ENCODE data around the gene PRSS1. TPM values are rescaled to one million over a fixed set of nuclear protein-coding genes. Genes with fewer than 3 reads are reported as not detected.

PRSS1 gene
- total and polyA plus RNA-seq, 2 donors (not counting 3 experiments of a cell fraction or from before 2014, with no cell fraction given): not detected

GRCh38 chr7:142787783-142788182 lies 38.5 kb downstream of the PRSS1 start:
- FAIRE-seq (no peak), DNase-seq (ENCODE audit: low read depth, low spot score) (no peak)
- dilution Hi-C loops (cut with MboI; ENCODE audit: extremely low pct_ligation_motif_present, low sequenced_read_pairs): no loop called here
- Histone ChIP-seq H3K9me1 (replicated peaks; ENCODE audit: control insufficient read depth, extremely low read depth, insufficient read depth, low read length) (no peaks in the 10 kb centered on the region), H2AFZ (ENCODE audit: low read depth, low read length) (no peak overlapping the region), H3K4me1 (ENCODE audit: control insufficient read depth, extremely low read depth, insufficient read depth, low read length) (peaks cover 3% of the 10 kb centered on the region), H3K4me3 (replicated peaks in 1 of 3; ENCODE audit: insufficient read depth in 1 of 3, low read depth in 1 of 3, low read length in 3 of 3) (no peak overlapping the region), H3K27me3 (ENCODE audit: control insufficient read depth in 2 of 2, insufficient read depth in 2 of 2, low read length in 2 of 2) (no peaks in the 10 kb centered on the region), H3K9ac (replicated peaks; ENCODE audit: extremely low read depth, insufficient read depth, low read length) (no peak overlapping the region), H4K20me1 (replicated peaks; ENCODE audit: control insufficient read depth, extremely low read depth, insufficient read depth, low read length) (no peaks in the 10 kb centered on the region), H3K79me2 (ENCODE audit: control insufficient read depth, insufficient read depth, low read length) (no peaks in the 10 kb centered on the region), H3K27ac (ENCODE audit: insufficient read depth, low read depth, low read length) (no peak overlapping the region), H3K9me3 (replicated peaks; ENCODE audit: control insufficient read depth, insufficient read depth, low read length) (no peaks in the 10 kb centered on the region), H3K4me2 (ENCODE audit: insufficient read depth, low read length) (no peak overlapping the region), H3K36me3 (ENCODE audit: control insufficient read depth in 2 of 2, extremely low read depth in 1 of 2, insufficient read depth in 2 of 2, low read length in 2 of 2) (no peaks in the 10 kb centered on the region)
- TF ChIP-seq EZH2 (IDR thresholded peaks at IDR 0.05; ENCODE audit: borderline replicate concordance, low read depth, low read length, severe bottlenecking) (no peak), JUN (IDR thresholded peaks at IDR 0.05; ENCODE audit: borderline replicate concordance, insufficient read depth, insufficient read length, low read depth) (no peak), FOS (IDR thresholded peaks at IDR 0.05; ENCODE audit: borderline replicate concordance, insufficient read depth, low read length) (no peak), MAX (IDR thresholded peaks at IDR 0.05; ENCODE audit: insufficient read depth, insufficient read length) (no peak), CTCF (IDR thresholded peaks at IDR 0.05; ENCODE audit: extremely low read depth in 1 of 2, insufficient read depth in 1 of 2, low read depth in 1 of 2, low read length in 2 of 2) (no peak), MYC (IDR thresholded peaks at IDR 0.05; ENCODE audit: low read depth, low read length) (no peak), GATA2 (IDR thresholded peaks at IDR 0.05; ENCODE audit: insufficient read depth, insufficient read length, low read depth, low read length) (no peak), POLR2AphosphoS5 (IDR thresholded peaks at IDR 0.05; ENCODE audit: insufficient read depth, low read depth, low read length) (no peak), POLR2A (IDR thresholded peaks at IDR 0.05; ENCODE audit: low read depth, low read length) (no peak)
- no TSS peak for BruUV-seq (replicated peaks)
- ChIA-PET POLR2A (no interaction called here), CTCF (interaction anchor here (1.3 to 20.4 kb wide), 4 partner anchors 22 to 428 kb away, joined by 3 to 425 read pairs (median 8); no protein-coding TSS in a partner anchor)
- intact Hi-C loops (cut with micrococcal nuclease): no loop called here

Data from endothelial cell of umbilical vein (primary cell).